Testis (tissue), 3 donors: ENCODE results near the gene GALNT8. TPM values are rescaled to one million over a fixed set of nuclear protein-coding genes. Genes with fewer than 3 reads are reported as not detected.

ENCODE experiments used
- DNase-seq: peaks from one replicate; pipeline ENCODE4 v3.0.0-alpha.2; 2019
- H3K27ac ChIP-seq, 2 donors: fragments of 200-600 bp; sonication (generic); one replicate each; pipeline ENCODE4 v1.5.1; 2019
- H3K27me3 ChIP-seq: fragments of 200-600 bp; sonication (generic); one replicate; pipeline ENCODE4 v1.5.1; 2019
- H3K36me3 ChIP-seq: fragments of 200-600 bp; sonication (generic); one replicate; pipeline ENCODE4 v1.5.1; 2017; ENCODE audit warnings: low read depth; ENCODE audit errors: missing control alignments
- H3K4me1 ChIP-seq: fragments of 200-600 bp; sonication (generic); one replicate; pipeline ENCODE4 v1.5.1; 2019
- H3K4me3 ChIP-seq, 2 donors: fragments of 200-600 bp; sonication (generic); one replicate each; pipeline ENCODE4 v1.5.1; 2017 to 2019
- H3K9me3 ChIP-seq: fragments of 200-600 bp; sonication (generic); one replicate; pipeline ENCODE4 v1.5.1; 2017
- CTCF ChIP-seq, 3 experiments: fragments of 450-650 bp in 2 of 3; fragments of 200-600 bp in 1 of 3; sonication (generic) in 1 of 3; IDR thresholded peaks; one replicate each; pipeline ENCODE4 v1.5.1; 2016 to 2019; ENCODE audit warnings: antibody characterized with exemption in 3 of 3, mild to moderate bottlenecking in 2 of 3, moderate library complexity in 1 of 3
- POLR2A ChIP-seq: fragments of 450-650 bp; IDR thresholded peaks from one replicate; pipeline ENCODE4 v1.6.1; 2017; ENCODE audit warnings: antibody characterized with exemption, mild to moderate bottlenecking, moderate library complexity
- WGBS, 2 donors: methylation state at CpG; one replicate each; pipeline ENCODE4 v1.1.5; 2018; 5-methylcytosine and 5-hydroxymethylcytosine counted together
- intact Hi-C: fragments of 100-400 bp; cut with DNase I; formaldehyde crosslinking; loops from one replicate; pipeline ENCODE4 v1.15.1; 2023; ENCODE audit warnings: low total_unique reads
- polyA plus RNA-seq: library from polyadenylated mRNA; stranded (reverse); fragments of 350-450 nt; fragmentation: Illumina TruSeq; extraction: RNeasy Lipid Tissue Mini Kit (QIAGEN cat#74804); gene quantifications from one replicate; pipeline ENCODE4 v1.2.3, GENCODE V29; 2014; ENCODE audit warnings: low read depth, low replicate concordance; ENCODE audit not compliant: insufficient read depth
- total RNA-seq, 2 donors: library from RNA; depleted of rRNA; stranded (reverse); fragments of >200 nt; gene quantifications; one replicate each; pipeline ENCODE4 v1.2.3, GENCODE V29; 2016

The GALNT8 gene
- total and polyA plus RNA-seq, 3 donors from 2014 or later, result 7.4 to 31.1 (median 16.0) TPM

- DNase-seq, result no peak
- no peaks in the 10 kb centered on the region for H3K27me3 ChIP-seq
- no peaks in the 10 kb centered on the region for H3K9me3 ChIP-seq
- TF ChIP-seq POLR2A (no peak), CTCF (IDR thresholded peaks at IDR 0.05) (no peak)
- H3K36me3 ChIP-seq, result no peaks in the 10 kb centered on the region
- H3K4me3 ChIP-seq, result no peak overlapping the region
- WGBS, 2 donors, result 74 to 75% methylated on average over 6 of the region's 6 CpGs
- H3K4me1 ChIP-seq, result peaks cover 5% of the 10 kb centered on the region
- intact Hi-C loops, result no loop called here
- H3K27ac ChIP-seq, result no peak overlapping the region
Observed at GRCh38 chr12:4807116-4807783, 87.0 kb downstream of the GALNT8 start.

GRCh38 chr12:4807813-4808212 is 87.6 kb downstream of the GALNT8 start:
- Histone ChIP-seq H3K4me3 (no peak overlapping the region), H3K36me3 (no peaks in the 10 kb centered on the region), H3K27ac (no peak overlapping the region), H3K9me3 (no peaks in the 10 kb centered on the region), H3K4me1 (peaks cover 5% of the 10 kb centered on the region), H3K27me3 (no peaks in the 10 kb centered on the region)
- no peak for DNase-seq
- 77 to 78% methylated on average over 2 of the region's 2 CpGs for WGBS, 2 donors
- TF ChIP-seq CTCF (IDR thresholded peaks at IDR 0.05) (no peak), POLR2A (no peak)
- intact Hi-C loops, result no loop called here

- Histone ChIP-seq H3K36me3 (no peaks in the 10 kb centered on the region), H3K9me3 (no peaks in the 10 kb centered on the region), H3K27me3 (no peaks in the 10 kb centered on the region), H3K4me3 (peak overlapping the region; percentile 31 to 51), H3K27ac (no peak overlapping the region), H3K4me1 (peaks cover 5% of the 10 kb centered on the region)
- TF ChIP-seq POLR2A (no peak), CTCF (IDR thresholded peaks at IDR 0.05) (no peak)
- intact Hi-C loops, result no loop called here
- WGBS, 2 donors, result 1 to 3% methylated on average over 20 to 34 of the region's 35 CpGs
- DNase-seq, result peak; percentile 21
Observed at GRCh38 chr12:4809013-4809448, 88.8 kb downstream of the GALNT8 start.

GRCh38 chr12:4809449-4810218 is 89.4 kb downstream of the GALNT8 start:
- H3K27ac ChIP-seq, result no peak overlapping the region
- no peaks in the 10 kb centered on the region for H3K27me3 ChIP-seq
- DNase-seq, result no peak
- intact Hi-C loops, result no loop called here
- no peaks in the 10 kb centered on the region for H3K36me3 ChIP-seq
- no peaks in the 10 kb centered on the region for H3K9me3 ChIP-seq
- H3K4me3 ChIP-seq, result peak overlapping the region; percentile 31 to 51
- WGBS, 2 donors, result 0 to 1% methylated on average over 7 to 73 of the region's 80 CpGs
- H3K4me1 ChIP-seq, result peaks cover 5% of the 10 kb centered on the region
- TF ChIP-seq POLR2A (no peak), CTCF (IDR thresholded peaks at IDR 0.05) (no peak)
